Adrenal gland (tissue), 12 donors: Measurements from ENCODE around the gene B3GALNT2. TPM values are rescaled to one million over a fixed set of nuclear protein-coding genes. Genes with fewer than 3 reads are reported as not detected.
A peak's percentile ranks its signal among the peaks of the same experiment; 100 is the strongest.

Experiments
- DNase-seq, 7 donors: peaks; one replicate each; pipeline ENCODE4 v3.0.0-alpha.2; 2019 to 2020
- H3K27ac ChIP-seq, 5 donors: fragments of 200-600 bp; sonication (generic) in 4 of 5; 1 replicate in 3 of 5; 2 replicates in 2 of 5; pipeline versions ENCODE4 v1.5.1 to v1.8.0; 2016 to 2020; ENCODE audit warnings: mild to moderate bottlenecking in 1 of 5
- H3K27me3 ChIP-seq: fragments of 200-600 bp; 2 replicates; pipeline ENCODE4 v1.8.0; 2021
- H3K36me3 ChIP-seq, 2 donors: fragments of 200-600 bp; replicated peaks in 1 of 2; 1 replicate in 1 of 2; 2 replicates in 1 of 2; pipeline versions ENCODE4 v1.5.1 to v1.8.0; 2018 to 2022
- H3K4me1 ChIP-seq, 2 donors: fragments of 200-600 bp; replicated peaks in 1 of 2; 1 replicate in 1 of 2; 2 replicates in 1 of 2; pipeline versions ENCODE4 v1.5.1 to v1.8.0; 2018 to 2021
- H3K4me3 ChIP-seq, 4 donors: fragments of 200-600 bp; sonication (generic) in 3 of 4; one replicate each; pipeline ENCODE4 v1.5.1; 2016 to 2018
- H3K9me3 ChIP-seq, 3 donors: fragments of 200-600 bp; sonication (generic) in 1 of 3; replicated peaks in 1 of 3; 1 replicate in 2 of 3; 2 replicates in 1 of 3; pipeline versions ENCODE4 v1.5.1 to v1.8.0; 2016 to 2021
- POLR2A ChIP-seq, 2 donors: fragments of 450-650 bp; IDR thresholded peaks; one replicate each; pipeline ENCODE4 v1.6.1; 2017; ENCODE audit warnings: antibody characterized with exemption in 2 of 2, mild to moderate bottlenecking in 2 of 2, moderate library complexity in 1 of 2
- WGBS, 4 donors: extraction: QIAGEN DNeasy Blood & Tissue Kit in 2 of 4; methylation state at CpG; one replicate each; pipeline versions ENCODE4 v1.1.5 to v1.1.7; 2013 to 2017; 5-methylcytosine and 5-hydroxymethylcytosine counted together
- intact Hi-C, 2 donors: fragments of 100-400 bp; cut with DNase I; formaldehyde crosslinking; loops; one replicate each; pipeline versions ENCODE4 v1.14.1 to v1.15.0; 2022 to 2023
- polyA plus RNA-seq, 3 donors: library from polyadenylated mRNA; stranded (reverse); fragments of 200-250 nt in 2 of 3; fragments of 350-450 nt in 1 of 3; fragmentation: Illumina TruSeq in 1 of 3; extraction: RNeasy Lipid Tissue Mini Kit (QIAGEN cat#74804) in 1 of 3; gene quantifications; one replicate each; pipeline ENCODE4 v1.2.3, GENCODE V29; 2013 to 2014
- total RNA-seq, 9 donors: library from RNA; depleted of rRNA in 4 of 9; stranded (reverse); fragments of >200 nt in 4 of 9; fragments of 120-200 nt in 1 of 9; fragmentation: NEBNext Ultra II Directional in 1 of 9; extraction: Animal tissue kit (Norgen Biotek cat#: 25700) in 1 of 9; gene quantifications; one replicate each; pipeline versions ENCODE4 v1.1.0 to v1.2.4, GENCODE V29; 2013 to 2023
- TF ChIP-seq, protein P1 (sequence below), 6 experiments: fragments of 450-650 bp in 4 of 6; fragments of 200-600 bp in 2 of 6; sonication (generic) in 1 of 6; IDR thresholded peaks; 1 replicate in 5 of 6; 2 replicates in 1 of 6; pipeline versions ENCODE4 v1.5.1 to v1.8.0; 2016 to 2021; ENCODE audit warnings: antibody characterized with exemption in 6 of 6, mild to moderate bottlenecking in 2 of 6, moderate library complexity in 1 of 6
- donor health status: healthy with polysubstance abuse.
- donor health status: Bipolar disorder and iron deficiency.
- donor health status: DM: yes; HTN: yes; CAD: no.
- donor health status: DM: no; HTN: no; CAD: no.
- donor health status: DM: no; HTN: no; CAD: no.
- donor health status: DM: yes; HTN: yes; CAD: no.

B3GALNT2 gene
- total and polyA plus RNA-seq, 12 donors, result 2.7 to 66.2 (median 22.9) TPM

DNA sequence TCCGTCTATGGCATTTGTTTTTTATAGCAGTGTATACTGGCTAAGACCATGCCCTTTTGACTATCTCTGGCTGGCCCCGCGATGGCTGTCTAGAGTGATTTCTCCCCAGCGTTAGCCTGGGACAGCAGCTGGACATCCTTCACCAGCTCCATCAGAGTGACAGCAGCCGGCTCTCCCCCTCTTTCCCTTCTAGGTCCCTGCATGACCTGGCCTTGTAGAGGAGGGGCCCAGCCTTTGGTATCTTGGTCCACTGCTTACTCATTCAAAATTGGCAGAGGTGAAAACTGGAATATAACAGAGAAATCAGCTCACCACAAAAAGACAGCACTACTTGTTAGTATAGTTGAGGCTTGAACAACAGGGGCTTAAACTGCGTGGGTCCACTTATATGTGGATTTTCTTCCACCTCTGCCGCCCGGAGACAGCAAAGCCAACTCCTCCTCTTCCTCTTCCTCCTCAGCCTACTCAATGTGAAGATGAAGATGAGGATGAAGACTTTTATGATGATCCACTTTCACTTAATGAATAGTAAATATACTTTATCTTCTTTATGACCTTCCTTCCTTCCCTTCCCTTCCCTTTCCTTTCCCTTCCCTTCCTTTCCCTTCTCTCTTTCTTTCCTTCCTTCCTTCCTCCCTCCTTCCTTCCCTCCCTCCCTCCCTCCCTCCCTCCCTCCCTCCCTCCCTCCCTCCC, 29.4 kb upstream of the B3GALNT2 start:
- intact Hi-C loops, result no loop called here
- Histone ChIP-seq H3K27ac (peak overlapping the region in 1 of 5 donors; percentile 47), H3K27me3 (no peaks in the 10 kb centered on the region), H3K4me3 (no peak overlapping the region), H3K4me1 (no peaks in the 10 kb centered on the region), H3K36me3 (no peaks in the 10 kb centered on the region), H3K9me3 (no peaks in the 10 kb centered on the region)
- 24 to 40% (median 35%) methylated on average over 8 of the region's 8 CpGs for WGBS, 4 donors
- TF ChIP-seq POLR2A (IDR thresholded peaks at IDR 0.05), result no peak
- TF ChIP-seq, protein P1, sequence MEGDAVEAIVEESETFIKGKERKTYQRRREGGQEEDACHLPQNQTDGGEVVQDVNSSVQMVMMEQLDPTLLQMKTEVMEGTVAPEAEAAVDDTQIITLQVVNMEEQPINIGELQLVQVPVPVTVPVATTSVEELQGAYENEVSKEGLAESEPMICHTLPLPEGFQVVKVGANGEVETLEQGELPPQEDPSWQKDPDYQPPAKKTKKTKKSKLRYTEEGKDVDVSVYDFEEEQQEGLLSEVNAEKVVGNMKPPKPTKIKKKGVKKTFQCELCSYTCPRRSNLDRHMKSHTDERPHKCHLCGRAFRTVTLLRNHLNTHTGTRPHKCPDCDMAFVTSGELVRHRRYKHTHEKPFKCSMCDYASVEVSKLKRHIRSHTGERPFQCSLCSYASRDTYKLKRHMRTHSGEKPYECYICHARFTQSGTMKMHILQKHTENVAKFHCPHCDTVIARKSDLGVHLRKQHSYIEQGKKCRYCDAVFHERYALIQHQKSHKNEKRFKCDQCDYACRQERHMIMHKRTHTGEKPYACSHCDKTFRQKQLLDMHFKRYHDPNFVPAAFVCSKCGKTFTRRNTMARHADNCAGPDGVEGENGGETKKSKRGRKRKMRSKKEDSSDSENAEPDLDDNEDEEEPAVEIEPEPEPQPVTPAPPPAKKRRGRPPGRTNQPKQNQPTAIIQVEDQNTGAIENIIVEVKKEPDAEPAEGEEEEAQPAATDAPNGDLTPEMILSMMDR (IDR thresholded peaks at IDR 0.05), result no peak
- DNase-seq, result peak; percentile 35 to 86 (median 77)

DNA sequence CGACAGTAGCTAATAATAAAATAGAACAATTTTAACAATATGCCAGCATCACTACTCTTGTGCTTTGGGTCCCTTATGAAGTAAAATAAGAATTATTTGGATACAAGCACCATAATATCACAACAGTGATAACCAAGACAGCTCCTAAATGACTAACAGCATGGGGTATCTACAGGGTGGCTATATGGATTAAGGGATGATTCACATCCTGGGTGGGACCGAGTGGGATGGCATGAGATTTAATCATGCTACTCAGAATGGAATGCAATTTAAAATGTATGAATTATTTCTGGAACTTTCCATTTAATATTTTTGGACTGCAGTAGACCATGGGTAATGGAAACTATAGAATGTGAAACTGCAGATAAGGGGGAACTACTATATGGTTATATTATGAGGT, 28.1 kb upstream of the B3GALNT2 start:
- Histone ChIP-seq H3K4me1 (no peaks in the 10 kb centered on the region), H3K4me3 (no peak overlapping the region), H3K36me3 (no peaks in the 10 kb centered on the region), H3K27me3 (no peaks in the 10 kb centered on the region), H3K9me3 (no peaks in the 10 kb centered on the region), H3K27ac (no peak overlapping the region)
- no peak for DNase-seq
- TF ChIP-seq, protein P1 (IDR thresholded peaks at IDR 0.05), result no peak
- no peak for TF ChIP-seq POLR2A (IDR thresholded peaks at IDR 0.05)
- intact Hi-C loops, result no loop called here
- WGBS, 4 donors, result 78 to 87% (median 85%) methylated on average over 2 of the region's 2 CpGs

DNA sequence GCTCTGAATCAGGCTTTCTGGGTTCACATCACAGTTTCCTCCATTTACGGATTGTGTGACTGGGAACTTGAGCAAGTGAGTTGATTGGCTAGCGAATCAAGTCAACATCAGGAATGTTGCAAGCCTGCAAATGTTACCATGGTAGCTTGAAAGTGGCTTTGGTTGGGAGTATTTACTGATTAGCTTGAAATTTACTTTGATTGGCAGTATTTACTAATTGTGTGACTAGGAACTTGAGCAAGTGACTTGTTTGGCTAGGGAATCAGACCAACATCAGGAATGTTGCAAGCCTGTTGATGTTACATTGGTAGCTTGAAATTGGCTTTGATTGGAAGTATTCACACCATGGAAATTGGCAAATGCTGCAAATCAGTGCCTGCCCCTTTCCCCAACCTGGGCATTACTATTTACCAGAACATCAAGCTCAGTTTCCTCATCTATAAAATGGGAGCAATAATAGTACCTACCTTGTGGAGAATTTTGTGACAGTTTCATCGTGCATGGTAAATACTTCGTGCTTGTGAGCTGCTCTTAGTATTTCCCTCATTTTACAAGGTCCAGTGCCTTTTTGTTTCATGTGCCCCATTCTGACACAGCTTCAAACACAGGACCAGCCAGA, 23.1 kb upstream of the B3GALNT2 start:
- intact Hi-C loops, result no loop called here
- H3K4me3 ChIP-seq, result no peak overlapping the region
- no peak overlapping the region for H3K27ac ChIP-seq
- WGBS, 4 donors, result 87 to 95% (median 90%) methylated on average over 4 of the region's 4 CpGs
- no peak for DNase-seq
- no peaks in the 10 kb centered on the region for H3K9me3 ChIP-seq
- no peak for TF ChIP-seq POLR2A (IDR thresholded peaks at IDR 0.05)
- no peaks in the 10 kb centered on the region for H3K36me3 ChIP-seq
- H3K4me1 ChIP-seq, result no peaks in the 10 kb centered on the region
- H3K27me3 ChIP-seq, result no peaks in the 10 kb centered on the region

DNA sequence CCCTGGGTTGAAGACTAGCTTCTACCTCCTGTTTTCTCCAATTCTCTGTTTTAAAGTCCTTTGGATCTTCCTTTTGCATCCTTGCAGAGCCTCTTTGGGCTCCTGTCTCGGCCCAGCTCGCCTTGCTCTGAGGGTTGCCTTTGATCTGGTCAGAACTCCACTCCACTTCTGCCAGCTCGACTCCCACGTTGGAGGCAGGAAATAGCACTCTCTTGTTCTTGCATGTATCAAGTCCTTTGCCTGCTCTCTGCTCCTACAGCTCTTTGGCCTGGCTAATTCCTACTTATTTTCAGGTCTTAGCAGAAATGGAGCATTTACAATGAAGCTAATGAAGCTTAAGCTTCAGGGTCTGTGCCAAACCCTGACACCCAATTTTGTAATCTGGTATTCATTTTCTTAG, 21.1 kb upstream of the B3GALNT2 start:
- Histone ChIP-seq H3K27me3 (no peaks in the 10 kb centered on the region), H3K36me3 (no peaks in the 10 kb centered on the region), H3K4me3 (no peak overlapping the region), H3K9me3 (no peaks in the 10 kb centered on the region), H3K27ac (no peak overlapping the region), H3K4me1 (no peaks in the 10 kb centered on the region)
- 60 to 64% (median 61%) methylated on average over 4 of the region's 4 CpGs for WGBS, 4 donors
- no peak for DNase-seq
- intact Hi-C loops, result no loop called here
- TF ChIP-seq, protein P1 (IDR thresholded peaks at IDR 0.05), result no peak
- no peak for TF ChIP-seq POLR2A (IDR thresholded peaks at IDR 0.05)
